NCI-H2171 treated with DMSO at 0.1 percent for 48 hours (cell line): ENCODE measurements around the gene RIMS1.
"Not testable (repeated sequence)": the region's sequence is repeated elsewhere in the genome, so short reads cannot be mapped to it uniquely, and the experiment has no call there.

Experiments
- DNase-seq: peaks from one replicate; lab custom pipeline; 2025; lab: John Stamatoyannopoulos, UW

The RIMS1 gene

GRCh38 chr6:72246926-72247325 lies 360.6 kb downstream of the RIMS1 start:
- DNase-seq = no peak

- DNase-seq = no peak
Observed at GRCh38 chr6:72248621-72249020, 362.3 kb downstream of the RIMS1 start.

- DNase-seq = no peak
Observed at GRCh38 chr6:72250664-72251063, 364.3 kb downstream of the RIMS1 start.

GRCh38 chr6:72260489-72260888 lies 374.1 kb downstream of the RIMS1 start:
- DNase-seq = no peak

- DNase-seq = no peak
Observed at GRCh38 chr6:72261554-72261953, 375.2 kb downstream of the RIMS1 start.

GRCh38 chr6:72262254-72262653 lies 375.9 kb downstream of the RIMS1 start:
- no peak for DNase-seq

GRCh38 chr6:72267470-72267869 lies 381.1 kb downstream of the RIMS1 start:
- no peak for DNase-seq

GRCh38 chr6:72271531-72271930 lies 385.2 kb downstream of the RIMS1 start:
- no peak for DNase-seq

GRCh38 chr6:72272958-72273357 lies 386.6 kb downstream of the RIMS1 start:
- no peak for DNase-seq

- DNase-seq = no peak
Observed at GRCh38 chr6:72275888-72276287, 389.5 kb downstream of the RIMS1 start.

- DNase-seq = no peak
Observed at GRCh38 chr6:72282201-72282600, 395.9 kb downstream of the RIMS1 start.

GRCh38 chr6:72283571-72283970 lies 397.2 kb downstream of the RIMS1 start:
- DNase-seq = no peak

- no peak for DNase-seq
Observed at GRCh38 chr6:72286911-72287311, 400.6 kb downstream of the RIMS1 start.

GRCh38 chr6:72287801-72288200 lies 401.5 kb downstream of the RIMS1 start:
- no peak for DNase-seq

GRCh38 chr6:72288592-72288991 lies 402.2 kb downstream of the RIMS1 start:
- no peak for DNase-seq

- DNase-seq = no peak
Observed at GRCh38 chr6:72290620-72291019, 404.3 kb downstream of the RIMS1 start.

GRCh38 chr6:72296375-72296774 lies 410.0 kb downstream of the RIMS1 start:
- DNase-seq = no peak

GRCh38 chr6:72305971-72306370 lies 419.6 kb downstream of the RIMS1 start:
- no peak for DNase-seq

GRCh38 chr6:72316675-72317380 lies 430.5 kb downstream of the RIMS1 start:
- no peak for DNase-seq

GRCh38 chr6:72321788-72322187 lies 435.4 kb downstream of the RIMS1 start:
- DNase-seq = no peak

- no peak for DNase-seq
Observed at GRCh38 chr6:72322771-72323170, 436.4 kb downstream of the RIMS1 start.

- no peak for DNase-seq
Observed at GRCh38 chr6:72324591-72324990, 438.2 kb downstream of the RIMS1 start.

- no peak for DNase-seq
Observed at GRCh38 chr6:72328775-72329174, 442.4 kb downstream of the RIMS1 start.

- not testable (repeated sequence) for DNase-seq
Observed at GRCh38 chr6:72335203-72335602, 448.9 kb downstream of the RIMS1 start.
